Measurements from ENCODE around the gene FIGNL2. TPM values are rescaled to one million over a fixed set of nuclear protein-coding genes. Genes with fewer than 3 reads are reported as not detected.

Gene FIGNL2
- total and polyA plus RNA-seq, 11 donors: 0.13 to 0.93 (median 0.35) TPM

- 45 to 71% (median 59%) methylated on average over 14 to 17 of the region's 17 CpGs for WGBS, 4 donors
- TF ChIP-seq POLR2A (IDR thresholded peaks at IDR 0.05): no peak
- TF ChIP-seq, protein P1, sequence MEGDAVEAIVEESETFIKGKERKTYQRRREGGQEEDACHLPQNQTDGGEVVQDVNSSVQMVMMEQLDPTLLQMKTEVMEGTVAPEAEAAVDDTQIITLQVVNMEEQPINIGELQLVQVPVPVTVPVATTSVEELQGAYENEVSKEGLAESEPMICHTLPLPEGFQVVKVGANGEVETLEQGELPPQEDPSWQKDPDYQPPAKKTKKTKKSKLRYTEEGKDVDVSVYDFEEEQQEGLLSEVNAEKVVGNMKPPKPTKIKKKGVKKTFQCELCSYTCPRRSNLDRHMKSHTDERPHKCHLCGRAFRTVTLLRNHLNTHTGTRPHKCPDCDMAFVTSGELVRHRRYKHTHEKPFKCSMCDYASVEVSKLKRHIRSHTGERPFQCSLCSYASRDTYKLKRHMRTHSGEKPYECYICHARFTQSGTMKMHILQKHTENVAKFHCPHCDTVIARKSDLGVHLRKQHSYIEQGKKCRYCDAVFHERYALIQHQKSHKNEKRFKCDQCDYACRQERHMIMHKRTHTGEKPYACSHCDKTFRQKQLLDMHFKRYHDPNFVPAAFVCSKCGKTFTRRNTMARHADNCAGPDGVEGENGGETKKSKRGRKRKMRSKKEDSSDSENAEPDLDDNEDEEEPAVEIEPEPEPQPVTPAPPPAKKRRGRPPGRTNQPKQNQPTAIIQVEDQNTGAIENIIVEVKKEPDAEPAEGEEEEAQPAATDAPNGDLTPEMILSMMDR (IDR thresholded peaks at IDR 0.05): no peak
- intact Hi-C loops (cut with DNase I): no loop called here
- no peaks in the 10 kb centered on the region for H3K36me3 ChIP-seq
- no peaks in the 10 kb centered on the region for H3K9me3 ChIP-seq
- ATAC-seq (peak in 2 of 4 donors; percentile 5 to 7), DNase-seq (peak in 1 of 5 donors; percentile 24)
- peaks cover 0 to 19% (median 9%) of the 10 kb centered on the region in 12 donors for H3K4me1 ChIP-seq
- H3K27ac ChIP-seq: no peak overlapping the region
- H3K27me3 ChIP-seq: peaks cover 0 to 40% (median 17%) of the 10 kb centered on the region in 9 donors
- H3K4me3 ChIP-seq: peak overlapping the region; percentile 19 to 56 (median 43)
Observed at GRCh38 chr12:51863363-51863932, 14.9 kb upstream of the FIGNL2 start.

DNA sequence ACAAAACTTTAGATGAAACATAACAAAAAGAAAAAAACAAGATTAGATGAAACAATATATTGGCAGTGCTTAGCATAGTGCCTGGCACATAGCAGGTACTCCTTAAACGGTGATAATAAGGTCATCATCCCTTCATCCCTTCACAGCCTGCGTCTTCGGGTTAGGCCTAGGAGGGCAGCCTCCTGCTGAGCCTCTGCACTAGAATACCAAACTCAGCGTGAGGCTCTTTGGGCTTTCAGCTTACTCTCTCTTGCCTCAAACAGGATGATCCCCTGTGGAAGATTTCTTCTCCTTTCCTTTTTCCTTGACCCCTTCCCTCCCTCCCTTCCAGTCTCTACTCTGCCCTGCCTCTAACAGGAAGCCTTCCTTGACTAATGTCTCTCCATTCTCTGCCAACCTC is 14.4 kb upstream of the FIGNL2 start:
- intact Hi-C loops (cut with DNase I): no loop called here
- Histone ChIP-seq H3K27ac (no peak overlapping the region), H3K9me3 (no peaks in the 10 kb centered on the region), H3K4me3 (no peak overlapping the region), H3K27me3 (peaks cover 0 to 40% (median 13%) of the 10 kb centered on the region in 9 donors), H3K36me3 (no peaks in the 10 kb centered on the region), H3K4me1 (peaks cover 0 to 16% (median 9%) of the 10 kb centered on the region in 12 donors)
- TF ChIP-seq POLR2A (IDR thresholded peaks at IDR 0.05): no peak
- TF ChIP-seq, protein P1 (IDR thresholded peaks at IDR 0.05): no peak
- ATAC-seq (no peak), DNase-seq (no peak)
- 88 to 94% (median 90%) methylated on average over 4 of the region's 4 CpGs for WGBS, 4 donors

GRCh38 chr12:51860986-51861385 is 12.5 kb upstream of the FIGNL2 start:
- Histone ChIP-seq H3K27me3 (peaks cover 0 to 40% (median 13%) of the 10 kb centered on the region in 9 donors), H3K36me3 (no peaks in the 10 kb centered on the region), H3K27ac (no peak overlapping the region), H3K4me1 (peaks cover 0 to 22% (median 9%) of the 10 kb centered on the region in 12 donors), H3K9me3 (no peaks in the 10 kb centered on the region), H3K4me3 (no peak overlapping the region)
- WGBS, 4 donors: 89 to 97% (median 94%) methylated on average over 3 of the region's 3 CpGs
- ATAC-seq (no peak), DNase-seq (no peak)
- TF ChIP-seq, protein P1 (IDR thresholded peaks at IDR 0.05): no peak
- no peak for TF ChIP-seq POLR2A (IDR thresholded peaks at IDR 0.05)
- intact Hi-C loops (cut with DNase I): no loop called here

GRCh38 chr12:51855586-51856428 is 7.3 kb upstream of the FIGNL2 start:
- H3K27me3 ChIP-seq: peaks cover 0 to 18% (median 0%) of the 10 kb centered on the region in 9 donors
- H3K36me3 ChIP-seq: no peaks in the 10 kb centered on the region
- TF ChIP-seq, protein P1 (IDR thresholded peaks at IDR 0.05): no peak
- no peak for TF ChIP-seq POLR2A (IDR thresholded peaks at IDR 0.05)
- ATAC-seq (peak; percentile 49 to 76 (median 68)), DNase-seq (peak in 2 of 5 donors; percentile 58 to 59)
- peak overlapping the region in 9 of 12 donors; percentile 28 to 45 (median 39) for H3K4me3 ChIP-seq
- H3K27ac ChIP-seq: peak overlapping the region in 6 of 12 donors; percentile 14 to 57 (median 38)
- intact Hi-C loops (cut with DNase I): no loop called here
- peaks cover 0 to 29% (median 11%) of the 10 kb centered on the region in 12 donors for H3K4me1 ChIP-seq
- H3K9me3 ChIP-seq: no peaks in the 10 kb centered on the region
- 12 to 26% (median 22%) methylated on average over 16 to 21 of the region's 21 CpGs for WGBS, 4 donors
